ENCODE results near the gene SCYGR2. TPM values are rescaled to one million over a fixed set of nuclear protein-coding genes. Genes with fewer than 3 reads are reported as not detected.
A peak's percentile ranks its signal among the peaks of the same experiment; 100 is the strongest.

SCYGR2 gene
- total RNA-seq, 1 experiment from 2014 or later, result not detected

DNA sequence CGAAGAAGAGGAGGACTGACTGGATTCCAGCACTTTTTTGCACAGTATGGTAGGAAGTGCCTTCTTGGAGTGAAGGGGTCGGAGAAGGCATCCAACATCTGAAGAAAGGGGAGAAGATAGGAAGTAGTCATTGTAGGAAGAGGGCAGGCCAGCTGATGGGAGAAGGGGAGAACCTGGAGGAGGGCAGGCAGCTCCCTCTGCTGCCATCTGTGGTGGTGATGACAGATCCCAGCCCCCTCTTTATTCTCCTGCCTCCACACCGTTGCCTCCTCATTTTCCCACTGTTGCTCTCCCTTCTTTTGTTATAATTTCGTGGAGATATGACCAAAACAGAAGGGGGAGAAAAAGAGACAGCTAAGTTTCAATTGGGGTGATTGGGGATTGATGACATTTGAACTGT lies 2.9 kb upstream of the SCYGR2 start:
- peaks cover 16% of the 10 kb centered on the region for H3K4me1 Mint-ChIP-seq
- ChIA-PET CTCF (interaction anchor here (0.7 kb wide), 1 partner anchor 117 kb away, joined by 3 read pairs; no protein-coding TSS in a partner anchor), POLR2A (no interaction called here)
- no peaks in the 10 kb centered on the region for H3K9me3 Mint-ChIP-seq
- no peaks in the 10 kb centered on the region for H3K27me3 Mint-ChIP-seq (ENCODE audit: low read depth)
- H3K4me3 Mint-ChIP-seq, result no peak overlapping the region
- no peaks in the 10 kb centered on the region for H3K36me3 Mint-ChIP-seq
- DNase-seq (ENCODE audit: low spot score), result no peak
- no peak overlapping the region for H3K27ac Mint-ChIP-seq
- peak; percentile 60 for ATAC-seq
- no peak for TF ChIP-seq JUN (CRISPR knock-in tag; IDR thresholded peaks at IDR 0.05)
- TF ChIP-seq, protein P1, sequence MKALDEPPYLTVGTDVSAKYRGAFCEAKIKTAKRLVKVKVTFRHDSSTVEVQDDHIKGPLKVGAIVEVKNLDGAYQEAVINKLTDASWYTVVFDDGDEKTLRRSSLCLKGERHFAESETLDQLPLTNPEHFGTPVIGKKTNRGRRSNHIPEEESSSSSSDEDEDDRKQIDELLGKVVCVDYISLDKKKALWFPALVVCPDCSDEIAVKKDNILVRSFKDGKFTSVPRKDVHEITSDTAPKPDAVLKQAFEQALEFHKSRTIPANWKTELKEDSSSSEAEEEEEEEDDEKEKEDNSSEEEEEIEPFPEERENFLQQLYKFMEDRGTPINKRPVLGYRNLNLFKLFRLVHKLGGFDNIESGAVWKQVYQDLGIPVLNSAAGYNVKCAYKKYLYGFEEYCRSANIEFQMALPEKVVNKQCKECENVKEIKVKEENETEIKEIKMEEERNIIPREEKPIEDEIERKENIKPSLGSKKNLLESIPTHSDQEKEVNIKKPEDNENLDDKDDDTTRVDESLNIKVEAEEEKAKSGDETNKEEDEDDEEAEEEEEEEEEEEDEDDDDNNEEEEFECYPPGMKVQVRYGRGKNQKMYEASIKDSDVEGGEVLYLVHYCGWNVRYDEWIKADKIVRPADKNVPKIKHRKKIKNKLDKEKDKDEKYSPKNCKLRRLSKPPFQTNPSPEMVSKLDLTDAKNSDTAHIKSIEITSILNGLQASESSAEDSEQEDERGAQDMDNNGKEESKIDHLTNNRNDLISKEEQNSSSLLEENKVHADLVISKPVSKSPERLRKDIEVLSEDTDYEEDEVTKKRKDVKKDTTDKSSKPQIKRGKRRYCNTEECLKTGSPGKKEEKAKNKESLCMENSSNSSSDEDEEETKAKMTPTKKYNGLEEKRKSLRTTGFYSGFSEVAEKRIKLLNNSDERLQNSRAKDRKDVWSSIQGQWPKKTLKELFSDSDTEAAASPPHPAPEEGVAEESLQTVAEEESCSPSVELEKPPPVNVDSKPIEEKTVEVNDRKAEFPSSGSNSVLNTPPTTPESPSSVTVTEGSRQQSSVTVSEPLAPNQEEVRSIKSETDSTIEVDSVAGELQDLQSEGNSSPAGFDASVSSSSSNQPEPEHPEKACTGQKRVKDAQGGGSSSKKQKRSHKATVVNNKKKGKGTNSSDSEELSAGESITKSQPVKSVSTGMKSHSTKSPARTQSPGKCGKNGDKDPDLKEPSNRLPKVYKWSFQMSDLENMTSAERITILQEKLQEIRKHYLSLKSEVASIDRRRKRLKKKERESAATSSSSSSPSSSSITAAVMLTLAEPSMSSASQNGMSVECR (CRISPR knock-in tag; IDR thresholded peaks at IDR 0.05; ENCODE audit: borderline replicate concordance), result no peak
- no peak for TF ChIP-seq ZNF317 (CRISPR knock-in tag; IDR thresholded peaks at IDR 0.05; ENCODE audit: borderline replicate concordance, low read depth)
- TF ChIP-seq, protein P2, sequence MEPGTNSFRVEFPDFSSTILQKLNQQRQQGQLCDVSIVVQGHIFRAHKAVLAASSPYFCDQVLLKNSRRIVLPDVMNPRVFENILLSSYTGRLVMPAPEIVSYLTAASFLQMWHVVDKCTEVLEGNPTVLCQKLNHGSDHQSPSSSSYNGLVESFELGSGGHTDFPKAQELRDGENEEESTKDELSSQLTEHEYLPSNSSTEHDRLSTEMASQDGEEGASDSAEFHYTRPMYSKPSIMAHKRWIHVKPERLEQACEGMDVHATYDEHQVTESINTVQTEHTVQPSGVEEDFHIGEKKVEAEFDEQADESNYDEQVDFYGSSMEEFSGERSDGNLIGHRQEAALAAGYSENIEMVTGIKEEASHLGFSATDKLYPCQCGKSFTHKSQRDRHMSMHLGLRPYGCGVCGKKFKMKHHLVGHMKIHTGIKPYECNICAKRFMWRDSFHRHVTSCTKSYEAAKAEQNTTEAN (CRISPR knock-in tag; IDR thresholded peaks at IDR 0.05), result no peak
- TF ChIP-seq, protein P3, sequence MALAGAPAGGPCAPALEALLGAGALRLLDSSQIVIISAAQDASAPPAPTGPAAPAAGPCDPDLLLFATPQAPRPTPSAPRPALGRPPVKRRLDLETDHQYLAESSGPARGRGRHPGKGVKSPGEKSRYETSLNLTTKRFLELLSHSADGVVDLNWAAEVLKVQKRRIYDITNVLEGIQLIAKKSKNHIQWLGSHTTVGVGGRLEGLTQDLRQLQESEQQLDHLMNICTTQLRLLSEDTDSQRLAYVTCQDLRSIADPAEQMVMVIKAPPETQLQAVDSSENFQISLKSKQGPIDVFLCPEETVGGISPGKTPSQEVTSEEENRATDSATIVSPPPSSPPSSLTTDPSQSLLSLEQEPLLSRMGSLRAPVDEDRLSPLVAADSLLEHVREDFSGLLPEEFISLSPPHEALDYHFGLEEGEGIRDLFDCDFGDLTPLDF (CRISPR knock-in tag; IDR thresholded peaks at IDR 0.05), result no peak
- TF ChIP-seq KAT7 (CRISPR knock-in tag; IDR thresholded peaks at IDR 0.05; ENCODE audit: borderline replicate concordance), result no peak
- TF ChIP-seq RELA (CRISPR knock-in tag; IDR thresholded peaks at IDR 0.05; ENCODE audit: borderline replicate concordance), result no peak

DNA sequence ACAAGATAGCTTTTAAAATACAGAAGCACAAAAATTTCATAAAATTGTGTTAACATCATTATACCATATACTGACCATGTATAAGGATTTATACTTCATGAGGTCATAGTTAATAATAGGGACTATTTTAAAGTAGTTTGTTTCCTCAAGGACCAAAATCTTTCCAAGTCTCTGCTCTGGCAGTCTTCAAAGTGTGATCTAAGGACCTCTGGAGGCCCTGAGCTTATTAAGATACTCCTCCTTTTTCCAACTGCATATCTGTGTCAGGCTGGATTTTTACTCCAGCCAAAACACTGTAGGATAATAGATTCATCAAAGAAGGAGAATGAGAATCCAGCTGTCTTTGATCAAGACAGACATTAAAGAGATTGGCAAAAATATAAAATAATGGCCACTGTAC lies 1.7 kb upstream of the SCYGR2 start:
- Mint-ChIP-seq H3K4me3 (no peak overlapping the region), H3K27me3 (ENCODE audit: low read depth) (no peaks in the 10 kb centered on the region), H3K4me1 (peaks cover 16% of the 10 kb centered on the region), H3K27ac (no peak overlapping the region), H3K9me3 (no peaks in the 10 kb centered on the region), H3K36me3 (no peaks in the 10 kb centered on the region)
- DNase-seq (ENCODE audit: low spot score) (no peak), ATAC-seq (no peak)
- ChIA-PET CTCF (interaction anchor here (0.7 kb wide), 1 partner anchor 61 kb away, joined by 3 read pairs; no protein-coding TSS in a partner anchor), POLR2A (interaction anchor here (1.0 kb wide), 1 partner anchor 121 kb away, joined by 3 read pairs; the partner anchor contains the start of gene SLC19A3)
- no peak for TF ChIP-seq CREB1 (CRISPR knock-in tag; IDR thresholded peaks at IDR 0.05)
- no peak for TF ChIP-seq ELF4 (CRISPR knock-in tag; IDR thresholded peaks at IDR 0.05; ENCODE audit: low read depth)
- TF ChIP-seq TP53 (CRISPR knock-in tag; IDR thresholded peaks at IDR 0.05), result no peak
- TF ChIP-seq, protein P4, sequence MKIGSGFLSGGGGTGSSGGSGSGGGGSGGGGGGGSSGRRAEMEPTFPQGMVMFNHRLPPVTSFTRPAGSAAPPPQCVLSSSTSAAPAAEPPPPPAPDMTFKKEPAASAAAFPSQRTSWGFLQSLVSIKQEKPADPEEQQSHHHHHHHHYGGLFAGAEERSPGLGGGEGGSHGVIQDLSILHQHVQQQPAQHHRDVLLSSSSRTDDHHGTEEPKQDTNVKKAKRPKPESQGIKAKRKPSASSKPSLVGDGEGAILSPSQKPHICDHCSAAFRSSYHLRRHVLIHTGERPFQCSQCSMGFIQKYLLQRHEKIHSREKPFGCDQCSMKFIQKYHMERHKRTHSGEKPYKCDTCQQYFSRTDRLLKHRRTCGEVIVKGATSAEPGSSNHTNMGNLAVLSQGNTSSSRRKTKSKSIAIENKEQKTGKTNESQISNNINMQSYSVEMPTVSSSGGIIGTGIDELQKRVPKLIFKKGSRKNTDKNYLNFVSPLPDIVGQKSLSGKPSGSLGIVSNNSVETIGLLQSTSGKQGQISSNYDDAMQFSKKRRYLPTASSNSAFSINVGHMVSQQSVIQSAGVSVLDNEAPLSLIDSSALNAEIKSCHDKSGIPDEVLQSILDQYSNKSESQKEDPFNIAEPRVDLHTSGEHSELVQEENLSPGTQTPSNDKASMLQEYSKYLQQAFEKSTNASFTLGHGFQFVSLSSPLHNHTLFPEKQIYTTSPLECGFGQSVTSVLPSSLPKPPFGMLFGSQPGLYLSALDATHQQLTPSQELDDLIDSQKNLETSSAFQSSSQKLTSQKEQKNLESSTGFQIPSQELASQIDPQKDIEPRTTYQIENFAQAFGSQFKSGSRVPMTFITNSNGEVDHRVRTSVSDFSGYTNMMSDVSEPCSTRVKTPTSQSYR (CRISPR knock-in tag; IDR thresholded peaks at IDR 0.05), result no peak

DNA sequence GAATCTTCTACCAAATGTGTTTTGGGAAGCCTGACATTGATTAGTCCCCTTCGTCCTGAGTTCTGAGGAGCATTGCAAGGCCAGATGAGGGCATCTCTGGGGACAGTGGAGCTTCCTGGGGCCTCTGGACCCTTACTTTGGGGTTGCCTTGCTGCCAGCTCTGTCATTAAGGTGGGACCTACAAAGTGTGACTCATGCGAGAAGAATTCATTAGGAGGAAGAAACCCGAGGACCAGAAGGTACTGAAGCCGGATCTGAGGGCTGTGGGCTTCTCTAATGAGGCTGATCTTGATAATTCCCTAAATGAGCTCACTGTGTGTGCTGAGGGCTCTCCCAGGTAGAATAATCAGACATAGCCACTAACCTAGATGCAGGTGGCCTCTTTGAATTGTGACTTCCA lies 695 bp upstream of the SCYGR2 start:
- peak overlapping the region; percentile 71; the same call in 1 of the 2 replicates for H3K27ac Mint-ChIP-seq
- peaks cover 16% of the 10 kb centered on the region for H3K4me1 Mint-ChIP-seq
- H3K27me3 Mint-ChIP-seq (ENCODE audit: low read depth), result no peaks in the 10 kb centered on the region
- POLR2A ChIA-PET, result interaction anchor here (0.6 kb wide), 1 partner anchor 362 kb away, joined by 3 read pairs; no protein-coding TSS in a partner anchor
- TF ChIP-seq, protein P5, sequence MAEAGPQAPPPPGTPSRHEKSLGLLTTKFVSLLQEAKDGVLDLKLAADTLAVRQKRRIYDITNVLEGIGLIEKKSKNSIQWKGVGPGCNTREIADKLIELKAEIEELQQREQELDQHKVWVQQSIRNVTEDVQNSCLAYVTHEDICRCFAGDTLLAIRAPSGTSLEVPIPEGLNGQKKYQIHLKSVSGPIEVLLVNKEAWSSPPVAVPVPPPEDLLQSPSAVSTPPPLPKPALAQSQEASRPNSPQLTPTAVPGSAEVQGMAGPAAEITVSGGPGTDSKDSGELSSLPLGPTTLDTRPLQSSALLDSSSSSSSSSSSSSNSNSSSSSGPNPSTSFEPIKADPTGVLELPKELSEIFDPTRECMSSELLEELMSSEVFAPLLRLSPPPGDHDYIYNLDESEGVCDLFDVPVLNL (CRISPR knock-in tag; IDR thresholded peaks at IDR 0.05; ENCODE audit: borderline replicate concordance, low read depth), result no peak
- no peak for TF ChIP-seq ETV6 (CRISPR knock-in tag; IDR thresholded peaks at IDR 0.05)
- TF ChIP-seq, protein P6, sequence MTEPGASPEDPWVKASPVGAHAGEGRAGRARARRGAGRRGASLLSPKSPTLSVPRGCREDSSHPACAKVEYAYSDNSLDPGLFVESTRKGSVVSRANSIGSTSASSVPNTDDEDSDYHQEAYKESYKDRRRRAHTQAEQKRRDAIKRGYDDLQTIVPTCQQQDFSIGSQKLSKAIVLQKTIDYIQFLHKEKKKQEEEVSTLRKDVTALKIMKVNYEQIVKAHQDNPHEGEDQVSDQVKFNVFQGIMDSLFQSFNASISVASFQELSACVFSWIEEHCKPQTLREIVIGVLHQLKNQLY (CRISPR knock-in tag; IDR thresholded peaks at IDR 0.05), result no peak
- TF ChIP-seq, protein P7, sequence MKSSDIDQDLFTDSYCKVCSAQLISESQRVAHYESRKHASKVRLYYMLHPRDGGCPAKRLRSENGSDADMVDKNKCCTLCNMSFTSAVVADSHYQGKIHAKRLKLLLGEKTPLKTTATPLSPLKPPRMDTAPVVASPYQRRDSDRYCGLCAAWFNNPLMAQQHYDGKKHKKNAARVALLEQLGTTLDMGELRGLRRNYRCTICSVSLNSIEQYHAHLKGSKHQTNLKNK (CRISPR knock-in tag; IDR thresholded peaks at IDR 0.05), result no peak
- TF ChIP-seq, protein P8, sequence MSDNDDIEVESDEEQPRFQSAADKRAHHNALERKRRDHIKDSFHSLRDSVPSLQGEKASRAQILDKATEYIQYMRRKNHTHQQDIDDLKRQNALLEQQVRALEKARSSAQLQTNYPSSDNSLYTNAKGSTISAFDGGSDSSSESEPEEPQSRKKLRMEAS (CRISPR knock-in tag; IDR thresholded peaks at IDR 0.05), result no peak
- no peak for TF ChIP-seq SMAD3 (CRISPR knock-in tag; IDR thresholded peaks at IDR 0.05; ENCODE audit: borderline replicate concordance)
- TF ChIP-seq NR2C2 (CRISPR knock-in tag; IDR thresholded peaks at IDR 0.05), result no peak
- TF ChIP-seq OVOL2 (CRISPR knock-in tag; IDR thresholded peaks at IDR 0.05; ENCODE audit: borderline replicate concordance), result no peak
- no peak for TF ChIP-seq ZNF121 (CRISPR knock-in tag; IDR thresholded peaks at IDR 0.05)
- DNase-seq (ENCODE audit: low spot score) (no peak), ATAC-seq (peak; percentile 67)
- no peaks in the 10 kb centered on the region for H3K36me3 Mint-ChIP-seq
- no peaks in the 10 kb centered on the region for H3K9me3 Mint-ChIP-seq
- CTCF ChIA-PET, result interaction anchor here (1.1 to 1.7 kb wide), 3 partner anchors 60 to 192 kb away, joined by 3 to 7 read pairs (median 4); no protein-coding TSS in a partner anchor
- H3K4me3 Mint-ChIP-seq, result no peak overlapping the region

Measured in WTC11 (cell line).